Testis (tissue), 3 donors: ENCODE data around the gene HEBP1. TPM values are rescaled to one million over a fixed set of nuclear protein-coding genes. Genes with fewer than 3 reads are reported as not detected.
A peak's percentile ranks its signal among the peaks of the same experiment; 100 is the strongest.

Experiments used
- DNase-seq: peaks from one replicate; pipeline ENCODE4 v3.0.0-alpha.2; 2019
- H3K27ac ChIP-seq, 2 donors: fragments of 200-600 bp; sonication (generic); one replicate each; pipeline ENCODE4 v1.5.1; 2019
- H3K27me3 ChIP-seq: fragments of 200-600 bp; sonication (generic); one replicate; pipeline ENCODE4 v1.5.1; 2019
- H3K36me3 ChIP-seq: fragments of 200-600 bp; sonication (generic); one replicate; pipeline ENCODE4 v1.5.1; 2017; ENCODE audit warnings: low read depth; ENCODE audit errors: missing control alignments
- H3K4me1 ChIP-seq: fragments of 200-600 bp; sonication (generic); one replicate; pipeline ENCODE4 v1.5.1; 2019
- H3K4me3 ChIP-seq, 2 donors: fragments of 200-600 bp; sonication (generic); one replicate each; pipeline ENCODE4 v1.5.1; 2017 to 2019
- H3K9me3 ChIP-seq: fragments of 200-600 bp; sonication (generic); one replicate; pipeline ENCODE4 v1.5.1; 2017
- CTCF ChIP-seq, 3 experiments: fragments of 450-650 bp in 2 of 3; fragments of 200-600 bp in 1 of 3; sonication (generic) in 1 of 3; IDR thresholded peaks; one replicate each; pipeline ENCODE4 v1.5.1; 2016 to 2019; ENCODE audit warnings: antibody characterized with exemption in 3 of 3, mild to moderate bottlenecking in 2 of 3, moderate library complexity in 1 of 3
- POLR2A ChIP-seq: fragments of 450-650 bp; IDR thresholded peaks from one replicate; pipeline ENCODE4 v1.6.1; 2017; ENCODE audit warnings: antibody characterized with exemption, mild to moderate bottlenecking, moderate library complexity
- WGBS, 2 donors: methylation state at CpG; one replicate each; pipeline ENCODE4 v1.1.5; 2018; 5-methylcytosine and 5-hydroxymethylcytosine counted together
- intact Hi-C: fragments of 100-400 bp; cut with DNase I; formaldehyde crosslinking; loops from one replicate; pipeline ENCODE4 v1.15.1; 2023; ENCODE audit warnings: low total_unique reads
- polyA plus RNA-seq: library from polyadenylated mRNA; stranded (reverse); fragments of 350-450 nt; fragmentation: Illumina TruSeq; extraction: RNeasy Lipid Tissue Mini Kit (QIAGEN cat#74804); gene quantifications from one replicate; pipeline ENCODE4 v1.2.3, GENCODE V29; 2014; ENCODE audit warnings: low read depth, low replicate concordance; ENCODE audit not compliant: insufficient read depth
- total RNA-seq, 2 donors: library from RNA; depleted of rRNA; stranded (reverse); fragments of >200 nt; gene quantifications; one replicate each; pipeline ENCODE4 v1.2.3, GENCODE V29; 2016

Gene HEBP1
- total and polyA plus RNA-seq, 3 donors from 2014 or later: 48.7 to 57.3 (median 55.6) TPM

- peak; percentile 88 for DNase-seq
- TF ChIP-seq CTCF (IDR thresholded peaks at IDR 0.05): no peak
- TF ChIP-seq POLR2A: no peak
- Histone ChIP-seq H3K27me3 (no peaks in the 10 kb centered on the region), H3K9me3 (no peaks in the 10 kb centered on the region), H3K4me1 (no peaks in the 10 kb centered on the region), H3K27ac (peak within 1 kb of the TSS; percentile 40 to 73), H3K36me3 (no peaks in the 10 kb centered on the region), H3K4me3 (peak within 1 kb of the TSS; percentile 94 to 97)
- WGBS, 2 donors: 3 to 4% methylated on average over 33 to 54 of the region's 74 CpGs
- intact Hi-C loops: no loop called here
These were observed 44.2 kb upstream of the HEBP1 start, which contains the start of gene FAM234B for GRCh38 chr12:13044002-13044905. Gene FAM234B, plus strand, starts transcription at chr12:13044381. Its CDS starts 23 bp downstream, at chr12:13044404.

- Histone ChIP-seq H3K9me3 (no peaks in the 10 kb centered on the region), H3K4me3 (no peak overlapping the region), H3K4me1 (no peaks in the 10 kb centered on the region), H3K27me3 (no peaks in the 10 kb centered on the region), H3K27ac (no peak overlapping the region), H3K36me3 (no peaks in the 10 kb centered on the region)
- no peak for DNase-seq
- TF ChIP-seq CTCF (IDR thresholded peaks at IDR 0.05): no peak
- no peak for TF ChIP-seq POLR2A
- intact Hi-C loops: no loop called here
- 61 to 67% methylated on average over 4 of the region's 4 CpGs for WGBS, 2 donors
These were observed 42.7 kb upstream of the HEBP1 start for GRCh38 chr12:13042666-13043230.

GRCh38 chr12:13041224-13041623 is 41.2 kb upstream of the HEBP1 start:
- WGBS, 2 donors: 94 to 95% methylated on average over 2 of the region's 2 CpGs
- H3K4me1 ChIP-seq: no peaks in the 10 kb centered on the region
- no peak overlapping the region for H3K4me3 ChIP-seq
- H3K9me3 ChIP-seq: no peaks in the 10 kb centered on the region
- no peak overlapping the region for H3K27ac ChIP-seq
- H3K36me3 ChIP-seq: no peaks in the 10 kb centered on the region
- intact Hi-C loops: no loop called here
- H3K27me3 ChIP-seq: no peaks in the 10 kb centered on the region
- DNase-seq: no peak
- no peak for TF ChIP-seq CTCF (IDR thresholded peaks at IDR 0.05)

- H3K9me3 ChIP-seq: no peaks in the 10 kb centered on the region
- no peak for TF ChIP-seq POLR2A
- no peak for TF ChIP-seq CTCF (IDR thresholded peaks at IDR 0.05)
- no peak for DNase-seq
- H3K27ac ChIP-seq: no peak overlapping the region
- 70 to 79% methylated on average over 5 of the region's 5 CpGs for WGBS, 2 donors
- no peaks in the 10 kb centered on the region for H3K27me3 ChIP-seq
- H3K4me3 ChIP-seq: no peak overlapping the region
- intact Hi-C loops: no loop called here
- H3K4me1 ChIP-seq: no peaks in the 10 kb centered on the region
- no peaks in the 10 kb centered on the region for H3K36me3 ChIP-seq
These were observed 39.4 kb upstream of the HEBP1 start for GRCh38 chr12:13039328-13039956.
